Spleen (tissue), 11 donors: ENCODE data around the gene PELI2. TPM values are rescaled to one million over a fixed set of nuclear protein-coding genes. Genes with fewer than 3 reads are reported as not detected.
"Not testable (repeated sequence)": the region's sequence is repeated elsewhere in the genome, so short reads cannot be mapped to it uniquely, and the experiment has no call there.

Experiments
- DNase-seq: peaks from one replicate; pipeline ENCODE4 v3.0.0-alpha.2; 2020
- H3K27ac ChIP-seq, 8 donors: fragments of 200-600 bp; sonication (generic) in 7 of 8; 1 replicate in 4 of 8; 2 replicates in 4 of 8; pipeline versions ENCODE4 v1.5.0 to v1.8.0; 2016 to 2021; ENCODE audit warnings: inconsistent platforms in 4 of 8, mild to moderate bottlenecking in 4 of 8, moderate library complexity in 1 of 8
- H3K27me3 ChIP-seq, 7 donors: fragments of 200-600 bp; sonication (generic) in 6 of 7; replicated peaks in 1 of 7; 1 replicate in 4 of 7; 2 replicates in 3 of 7; pipeline versions ENCODE4 v1.5.0 to v1.8.0; 2016 to 2021; ENCODE audit warnings: inconsistent platforms in 3 of 7, mild to moderate bottlenecking in 1 of 7
- H3K36me3 ChIP-seq, 6 donors: fragments of 200-600 bp; sonication (generic) in 5 of 6; 1 replicate in 4 of 6; 2 replicates in 2 of 6; pipeline versions ENCODE4 v1.5.0 to v1.8.0; 2016 to 2021; ENCODE audit warnings: inconsistent platforms in 2 of 6
- H3K4me1 ChIP-seq, 6 donors: fragments of 200-600 bp; sonication (generic) in 5 of 6; 1 replicate in 3 of 6; 2 replicates in 3 of 6; pipeline versions ENCODE4 v1.5.0 to v1.8.0; 2016 to 2021; ENCODE audit warnings: inconsistent platforms in 3 of 6
- H3K4me3 ChIP-seq, 8 donors: fragments of 200-600 bp; sonication (generic) in 7 of 8; 1 replicate in 4 of 8; 2 replicates in 4 of 8; pipeline versions ENCODE4 v1.5.0 to v1.8.0; 2016 to 2021; ENCODE audit warnings: inconsistent platforms in 4 of 8, mild to moderate bottlenecking in 4 of 8, moderate library complexity in 2 of 8
- H3K9me3 ChIP-seq, 8 donors: fragments of 200-600 bp; sonication (generic) in 7 of 8; 1 replicate in 4 of 8; 2 replicates in 4 of 8; pipeline versions ENCODE4 v1.5.0 to v1.8.0; 2016 to 2021; ENCODE audit warnings: inconsistent platforms in 4 of 8
- POLR2A ChIP-seq, 3 donors: fragments of 450-650 bp; IDR thresholded peaks; one replicate each; pipeline ENCODE4 v1.5.1; 2017; ENCODE audit warnings: antibody characterized with exemption in 3 of 3, mild to moderate bottlenecking in 1 of 3
- POLR2AphosphoS5 ChIP-seq, 3 donors: sonication (generic); formaldehyde crosslinking; IDR thresholded peaks; one replicate each; pipeline ENCODE4 v1.5.1; 2017; ENCODE audit warnings: antibody characterized with exemption in 3 of 3
- WGBS, 5 donors: extraction: QIAGEN DNeasy Blood & Tissue Kit in 3 of 5; methylation state at CpG; one replicate each; pipeline versions ENCODE4 v1.1.5 to v1.1.7; 2013 to 2018; 5-methylcytosine and 5-hydroxymethylcytosine counted together
- intact Hi-C: fragments of 100-400 bp; cut with DNase I; formaldehyde crosslinking; loops from one replicate; pipeline ENCODE4 v1.15.0; 2023; ENCODE audit warnings: low total_unique reads
- polyA plus RNA-seq, 3 donors: library from polyadenylated mRNA; stranded (reverse); fragments of 200-250 nt; gene quantifications; one replicate each; pipeline ENCODE4 v1.2.1, GENCODE V29; 2013
- total RNA-seq, 7 donors: library from RNA; depleted of rRNA in 3 of 7; stranded (reverse); fragments of >200 nt in 3 of 7; fragmentation: NEBNext Ultra II Directional in 4 of 7; extraction: Animal tissue kit (Norgen Biotek cat#: 25700) in 4 of 7; gene quantifications; one replicate each; pipeline versions ENCODE4 v1.1.0 to v1.2.1, GENCODE V29; 2016 to 2021
- TF ChIP-seq, protein P1 (sequence below), 11 experiments: fragments of 200-600 bp in 7 of 11; fragments of 450-650 bp in 4 of 11; sonication (generic) in 4 of 11; IDR thresholded peaks in 8 of 11; conservative IDR thresholded peaks in 3 of 11; 1 replicate in 7 of 11; 2 replicates in 4 of 11; pipeline versions ENCODE4 v1.4.0 to v1.8.0; 2016 to 2021; ENCODE audit warnings: antibody characterized with exemption in 11 of 11, inconsistent platforms in 4 of 11, mild to moderate bottlenecking in 1 of 11
- donor health status: healthy with polysubstance abuse.
- donor health status: DM: no; HTN: no; CAD: no; lungs with moderate emphysema.
- donor health status: DM: no; HTN: no; CAD: no.
- donor health status: Bipolar disorder and iron deficiency.
- donor health status: healthy.
- donor health status: DM: no; HTN: no; CAD: no.
- donor health status: DM: yes; HTN: yes; CAD: no.

PELI2 gene
- total and polyA plus RNA-seq, 10 donors = 2.1 to 25.3 (median 18.0) TPM

DNA sequence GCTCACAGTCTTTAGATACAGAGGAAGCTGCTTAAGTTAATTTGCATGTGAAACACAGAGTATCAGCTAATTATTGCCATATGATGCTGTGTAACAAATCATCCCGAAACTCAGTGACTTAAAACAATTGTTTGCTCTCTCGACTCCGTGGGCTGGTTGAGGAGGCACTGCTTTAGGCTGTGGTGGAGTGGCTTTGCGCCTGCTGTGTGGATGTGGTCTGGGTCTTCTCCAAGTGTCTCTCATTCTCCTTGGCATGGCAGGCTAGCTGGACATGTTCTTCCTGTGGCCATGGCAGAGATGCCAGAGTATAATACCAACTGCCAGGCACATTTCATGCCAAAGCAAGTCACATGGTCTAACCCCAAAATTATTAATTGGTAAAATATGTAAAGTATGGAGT lies 40.9 kb downstream of the PELI2 start:
- Histone ChIP-seq H3K4me3 (no peak overlapping the region), H3K36me3 (no peaks in the 10 kb centered on the region), H3K27ac (no peak overlapping the region), H3K9me3 (peaks cover 5 to 28% (median 17%) of the 10 kb centered on the region in 8 donors), H3K4me1 (peaks cover 0 to 6% (median 0%) of the 10 kb centered on the region in 6 donors), H3K27me3 (no peaks in the 10 kb centered on the region)
- intact Hi-C loops = no loop called here
- no peak for TF ChIP-seq POLR2A (IDR thresholded peaks at IDR 0.05)
- TF ChIP-seq, protein P1, sequence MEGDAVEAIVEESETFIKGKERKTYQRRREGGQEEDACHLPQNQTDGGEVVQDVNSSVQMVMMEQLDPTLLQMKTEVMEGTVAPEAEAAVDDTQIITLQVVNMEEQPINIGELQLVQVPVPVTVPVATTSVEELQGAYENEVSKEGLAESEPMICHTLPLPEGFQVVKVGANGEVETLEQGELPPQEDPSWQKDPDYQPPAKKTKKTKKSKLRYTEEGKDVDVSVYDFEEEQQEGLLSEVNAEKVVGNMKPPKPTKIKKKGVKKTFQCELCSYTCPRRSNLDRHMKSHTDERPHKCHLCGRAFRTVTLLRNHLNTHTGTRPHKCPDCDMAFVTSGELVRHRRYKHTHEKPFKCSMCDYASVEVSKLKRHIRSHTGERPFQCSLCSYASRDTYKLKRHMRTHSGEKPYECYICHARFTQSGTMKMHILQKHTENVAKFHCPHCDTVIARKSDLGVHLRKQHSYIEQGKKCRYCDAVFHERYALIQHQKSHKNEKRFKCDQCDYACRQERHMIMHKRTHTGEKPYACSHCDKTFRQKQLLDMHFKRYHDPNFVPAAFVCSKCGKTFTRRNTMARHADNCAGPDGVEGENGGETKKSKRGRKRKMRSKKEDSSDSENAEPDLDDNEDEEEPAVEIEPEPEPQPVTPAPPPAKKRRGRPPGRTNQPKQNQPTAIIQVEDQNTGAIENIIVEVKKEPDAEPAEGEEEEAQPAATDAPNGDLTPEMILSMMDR (IDR thresholded peaks at IDR 0.05 in 8 of 11, conservative IDR thresholded peaks at IDR 0.05 in 3 of 11) = no peak
- WGBS, 5 donors = 72 to 85% (median 77%) methylated on average over 4 of the region's 4 CpGs
- DNase-seq = no peak

DNA sequence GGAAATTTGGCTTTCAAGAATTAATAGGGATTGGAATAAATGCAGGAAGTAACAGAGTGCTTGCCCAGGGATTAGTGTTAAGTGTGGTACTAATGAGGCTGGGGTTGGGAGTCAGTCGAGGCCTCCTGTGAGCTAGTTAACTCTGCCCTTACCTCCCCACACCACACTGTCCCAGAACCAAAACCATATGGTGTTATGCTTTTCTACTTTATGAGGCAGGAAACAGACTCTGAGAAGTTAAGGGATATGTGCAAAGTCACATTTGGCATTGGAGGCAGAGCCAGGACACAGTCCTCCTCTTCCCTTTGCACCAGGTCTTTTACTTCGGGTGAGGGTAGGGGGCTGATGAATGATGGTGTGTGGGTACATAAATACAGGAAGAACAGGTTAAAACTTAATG lies 41.9 kb downstream of the PELI2 start:
- no peak for DNase-seq
- H3K27me3 ChIP-seq = no peaks in the 10 kb centered on the region
- 15 to 32% (median 29%) methylated on average over 2 of the region's 2 CpGs for WGBS, 5 donors
- TF ChIP-seq POLR2A (IDR thresholded peaks at IDR 0.05) (no peak), POLR2AphosphoS5 (IDR thresholded peaks at IDR 0.05) (no peak)
- TF ChIP-seq, protein P1 (IDR thresholded peaks at IDR 0.05 in 8 of 11, conservative IDR thresholded peaks at IDR 0.05 in 3 of 11) = no peak
- peaks cover 5 to 38% (median 27%) of the 10 kb centered on the region in 8 donors for H3K9me3 ChIP-seq
- intact Hi-C loops = no loop called here
- peaks cover 0 to 6% (median 0%) of the 10 kb centered on the region in 6 donors for H3K4me1 ChIP-seq
- H3K36me3 ChIP-seq = no peaks in the 10 kb centered on the region
- no peak overlapping the region for H3K27ac ChIP-seq
- H3K4me3 ChIP-seq = no peak overlapping the region

DNA sequence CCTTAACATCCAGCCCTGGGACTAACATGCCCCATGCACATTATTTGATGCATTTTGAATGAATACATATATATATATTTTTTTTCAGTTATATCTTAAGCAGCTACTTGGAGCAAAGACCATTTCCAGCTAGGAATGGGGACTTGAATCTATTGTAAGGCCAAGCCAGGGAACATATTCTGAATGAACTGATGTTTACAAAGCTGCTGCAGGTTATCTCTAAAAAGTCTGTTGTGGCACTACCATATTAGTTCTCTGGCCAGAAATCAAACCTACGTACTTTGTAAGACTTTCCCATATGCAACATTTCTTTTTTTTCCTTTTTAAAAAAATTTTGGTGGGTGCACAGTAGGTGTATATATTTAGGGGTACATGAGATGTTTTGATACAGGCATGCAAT lies 43.4 kb downstream of the PELI2 start:
- Histone ChIP-seq H3K4me3 (no peak overlapping the region), H3K27ac (no peak overlapping the region), H3K36me3 (no peaks in the 10 kb centered on the region), H3K4me1 (peaks cover 0 to 6% (median 0%) of the 10 kb centered on the region in 6 donors), H3K27me3 (no peaks in the 10 kb centered on the region), H3K9me3 (peaks cover 9 to 54% (median 43%) of the 10 kb centered on the region in 8 donors)
- WGBS, 5 donors = 93 to 98% (median 95%) methylated on average over 1 of the region's 1 CpG
- no peak for TF ChIP-seq POLR2A (IDR thresholded peaks at IDR 0.05)
- TF ChIP-seq, protein P1 (IDR thresholded peaks at IDR 0.05 in 8 of 11, conservative IDR thresholded peaks at IDR 0.05 in 3 of 11) = no peak
- TF ChIP-seq POLR2AphosphoS5 (IDR thresholded peaks at IDR 0.05) = no peak
- intact Hi-C loops = no loop called here
- no peak for DNase-seq

DNA sequence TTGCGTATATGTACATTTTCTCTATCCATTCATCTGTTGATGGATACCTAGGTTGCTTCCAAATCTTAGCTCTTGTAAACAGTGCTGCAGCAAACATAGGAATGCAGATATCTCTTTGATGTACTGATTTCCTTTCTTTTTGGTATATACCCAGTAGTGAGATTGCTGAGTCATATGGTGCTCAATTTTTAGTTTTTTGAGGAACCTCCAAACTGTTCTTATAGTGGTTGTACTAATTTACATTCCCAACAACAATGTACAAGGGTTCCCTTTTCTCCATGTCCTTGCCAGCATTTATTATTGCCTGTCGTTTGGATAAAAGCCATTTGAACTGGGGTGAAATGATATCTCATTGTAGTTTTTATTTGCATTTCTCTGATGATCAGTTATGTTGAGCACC lies 44.3 kb downstream of the PELI2 start:
- TF ChIP-seq POLR2A (IDR thresholded peaks at IDR 0.05) = no peak
- TF ChIP-seq, protein P1 (IDR thresholded peaks at IDR 0.05 in 8 of 11, conservative IDR thresholded peaks at IDR 0.05 in 3 of 11) = no peak
- no peak for TF ChIP-seq POLR2AphosphoS5 (IDR thresholded peaks at IDR 0.05)
- WGBS, 5 donors = 82 to 95% (median 91%) methylated on average over 2 of the region's 2 CpGs

DNA sequence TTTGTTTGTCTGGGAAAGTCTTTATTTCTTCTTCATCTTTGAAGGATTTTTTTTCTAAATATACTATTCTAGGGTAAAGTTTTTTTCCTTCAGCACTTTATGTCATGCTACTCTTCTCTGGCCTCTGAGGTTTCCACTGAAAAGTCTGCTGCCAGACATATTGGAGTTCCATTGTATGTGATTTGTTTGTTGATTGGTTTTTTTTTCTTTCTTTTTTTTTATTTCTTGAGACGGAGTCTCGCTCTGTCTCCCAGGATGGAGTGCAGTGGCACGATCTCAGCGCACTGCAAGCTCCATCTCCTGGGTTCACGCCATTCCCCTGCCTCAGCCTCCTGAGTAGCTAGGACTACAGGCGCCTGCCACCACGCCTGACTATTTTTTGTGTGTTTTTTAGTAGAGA lies 48.4 kb downstream of the PELI2 start:
- intact Hi-C loops, H3K4me3 ChIP-seq, H3K4me1 ChIP-seq, H3K27me3 ChIP-seq, H3K36me3 ChIP-seq, DNase-seq, H3K27ac ChIP-seq: not testable (repeated sequence)
- peaks cover 9 to 57% (median 49%) of the 10 kb centered on the region in 8 donors for H3K9me3 ChIP-seq
- WGBS, 5 donors = 94 to 98% (median 96%) methylated on average over 7 of the region's 7 CpGs

More for the DNA sequence above, 44.3 kb downstream of the PELI2 start:
- no peak overlapping the region for H3K27ac ChIP-seq
- no peak for DNase-seq
- peaks cover 0 to 6% (median 0%) of the 10 kb centered on the region in 6 donors for H3K4me1 ChIP-seq
- no peak overlapping the region for H3K4me3 ChIP-seq
- intact Hi-C loops = no loop called here
- no peaks in the 10 kb centered on the region for H3K36me3 ChIP-seq
- H3K9me3 ChIP-seq = peaks cover 9 to 62% (median 49%) of the 10 kb centered on the region in 8 donors
- no peaks in the 10 kb centered on the region for H3K27me3 ChIP-seq
